ENCODE results near the gene HERPUD2.

DNA sequence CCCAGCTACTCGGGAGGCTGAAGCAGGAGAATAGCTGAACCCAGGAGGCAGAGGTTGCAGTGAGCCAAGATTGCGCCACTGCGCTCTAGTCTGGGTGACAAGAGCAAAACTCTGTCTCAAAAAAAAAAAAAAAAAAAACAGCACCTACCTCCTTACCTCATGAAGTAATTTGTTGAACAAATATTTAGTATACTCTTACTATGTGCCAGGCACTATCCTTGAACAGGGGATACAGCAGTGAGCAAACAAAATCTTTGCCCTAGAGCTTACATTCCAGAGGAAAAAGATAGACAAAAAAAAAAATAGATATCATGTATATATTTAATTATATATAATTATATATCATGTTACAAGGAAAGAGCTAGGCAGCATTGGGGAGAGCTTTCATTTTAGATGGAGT, 36.4 kb upstream of the HERPUD2 start:
- TF ChIP-seq FOXK2 (IDR thresholded peaks at IDR 0.05) (no peak), FOXA1 (IDR thresholded peaks at IDR 0.05) (no peak), ZNF384 (IDR thresholded peaks at IDR 0.05) (no peak), HDGF (IDR thresholded peaks at IDR 0.05; ENCODE audit: borderline replicate concordance) (no peak), TARDBP (IDR thresholded peaks at IDR 0.05) (no peak), BHLHE40 (IDR thresholded peaks at IDR 0.05; ENCODE audit: borderline replicate concordance) (no peak), SP1 (IDR thresholded peaks at IDR 0.05) (no peak)

All from HEK293T (cell line).